Uterus (tissue), 2 donors: ENCODE data around the gene RBMS3.

ENCODE experiments used
- CTCF ChIP-seq, 4 experiments: fragments of 200-600 bp in 2 of 4; fragments of 450-650 bp in 2 of 4; sonication (generic) in 2 of 4; IDR thresholded peaks; one replicate each; pipeline ENCODE4 v1.5.1; 2016 to 2019; ENCODE audit warnings: antibody characterized with exemption in 4 of 4, mild to moderate bottlenecking in 2 of 4, moderate library complexity in 1 of 4
- POLR2A ChIP-seq, 2 donors: fragments of 450-650 bp; IDR thresholded peaks; one replicate each; pipeline ENCODE4 v1.6.1; 2016; ENCODE audit warnings: antibody characterized with exemption in 2 of 2, mild to moderate bottlenecking in 1 of 2, moderate library complexity in 1 of 2

- TF ChIP-seq CTCF (IDR thresholded peaks at IDR 0.05) (no peak), POLR2A (IDR thresholded peaks at IDR 0.05) (no peak)
Observed at GRCh38 chr3:29577250-29577649, 296.4 kb downstream of the RBMS3 start.
